Kidney tubule cell (primary cell): ENCODE results near the gene CNPY3.
A peak's percentile ranks its signal among the peaks of the same experiment; 100 is the strongest.
"Not testable (repeated sequence)": the region's sequence is repeated elsewhere in the genome, so short reads cannot be mapped to it uniquely, and the experiment has no call there.

Experiments
- DNase-seq: peaks from one replicate; pipeline ENCODE4 v3.0.0-alpha.2; 2018; ENCODE audit warnings: low spot score

CNPY3 gene

DNA sequence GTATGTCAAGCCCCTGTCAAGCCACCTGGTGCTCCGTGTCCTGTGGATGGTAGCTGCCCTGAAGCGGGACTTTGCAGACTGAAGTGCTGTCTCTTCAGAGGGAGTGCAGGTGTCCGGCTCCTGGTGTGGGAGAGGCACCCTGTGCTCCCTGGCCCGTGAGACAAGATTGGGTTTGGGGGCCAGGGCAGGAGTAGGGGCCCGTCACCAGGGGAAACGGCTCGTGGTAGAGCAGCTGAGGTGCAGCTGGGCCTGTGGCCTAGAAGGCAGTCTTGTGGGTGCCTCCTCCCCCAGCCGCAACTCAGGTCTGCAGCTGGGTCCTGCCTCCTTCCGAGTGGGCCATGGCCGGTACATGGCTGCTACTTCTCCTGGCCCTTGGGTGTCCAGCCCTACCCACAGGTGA is 13.5 kb upstream of the CNPY3 start, which contains the start of gene PTCRA:
Gene PTCRA (plus strand): TSS at position 322 of the 400 bp plus-strand sequence. CDS start 17 bp downstream, at position 339.
- no peak for DNase-seq

DNA sequence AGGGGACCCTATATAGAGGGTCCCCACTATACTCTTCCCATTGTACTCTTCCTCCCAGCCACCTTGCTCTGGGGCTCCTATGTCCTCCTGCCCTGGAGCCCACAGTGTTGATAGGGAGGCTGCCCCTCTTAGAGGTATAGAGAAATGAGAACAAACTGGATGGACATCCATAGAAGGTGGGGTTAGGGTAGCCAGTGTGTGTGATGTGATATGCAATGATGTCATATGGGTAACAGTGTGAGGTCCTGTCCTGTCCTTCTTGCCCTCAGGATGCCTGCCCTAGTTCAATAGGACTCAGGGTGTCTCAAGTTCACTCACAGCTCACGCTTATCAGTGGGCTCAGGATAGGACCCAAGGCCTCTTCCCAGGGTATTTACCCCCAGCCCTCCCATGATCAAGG is 13.0 kb upstream of the CNPY3 start:
- DNase-seq = no peak

DNA sequence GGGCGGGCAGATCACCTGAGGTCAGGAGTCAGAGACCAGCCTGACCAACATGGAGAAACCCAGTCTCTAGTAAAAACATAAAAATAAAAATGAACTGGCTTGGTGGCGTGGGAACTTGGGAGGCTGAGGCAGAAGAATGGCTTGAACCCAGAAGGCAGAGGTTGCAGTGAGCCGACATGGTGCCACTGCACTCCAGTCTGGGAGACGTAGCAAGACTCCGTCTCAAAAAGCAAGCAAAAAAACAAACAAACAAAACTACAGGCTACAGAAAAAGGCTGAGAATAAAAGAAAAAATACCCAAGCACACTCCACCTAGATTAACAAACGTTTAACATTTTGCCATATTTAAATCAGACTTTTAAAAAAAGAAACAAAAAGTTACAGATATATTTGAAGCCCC is 7.5 kb upstream of the CNPY3 start:
- no peak for DNase-seq

DNA sequence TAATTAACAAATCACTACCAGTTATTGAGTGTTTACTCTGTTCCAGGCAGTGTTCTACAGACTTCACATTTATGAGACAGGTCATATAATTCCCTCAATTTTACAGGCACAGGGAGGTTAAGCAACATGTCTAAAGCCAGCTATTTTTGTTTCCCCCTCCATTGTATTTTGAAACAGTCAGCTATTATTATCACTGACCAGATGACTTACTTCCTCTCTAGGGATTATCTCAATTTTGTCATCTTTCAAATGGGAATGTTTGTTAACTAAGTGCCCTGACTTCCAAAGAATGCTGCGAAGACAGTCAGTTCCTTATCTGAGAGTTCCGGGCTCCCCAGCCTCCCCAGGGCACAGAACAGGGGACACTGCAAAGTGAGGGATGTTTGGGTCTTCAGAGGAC is 5.6 kb upstream of the CNPY3 start:
- no peak for DNase-seq

DNA sequence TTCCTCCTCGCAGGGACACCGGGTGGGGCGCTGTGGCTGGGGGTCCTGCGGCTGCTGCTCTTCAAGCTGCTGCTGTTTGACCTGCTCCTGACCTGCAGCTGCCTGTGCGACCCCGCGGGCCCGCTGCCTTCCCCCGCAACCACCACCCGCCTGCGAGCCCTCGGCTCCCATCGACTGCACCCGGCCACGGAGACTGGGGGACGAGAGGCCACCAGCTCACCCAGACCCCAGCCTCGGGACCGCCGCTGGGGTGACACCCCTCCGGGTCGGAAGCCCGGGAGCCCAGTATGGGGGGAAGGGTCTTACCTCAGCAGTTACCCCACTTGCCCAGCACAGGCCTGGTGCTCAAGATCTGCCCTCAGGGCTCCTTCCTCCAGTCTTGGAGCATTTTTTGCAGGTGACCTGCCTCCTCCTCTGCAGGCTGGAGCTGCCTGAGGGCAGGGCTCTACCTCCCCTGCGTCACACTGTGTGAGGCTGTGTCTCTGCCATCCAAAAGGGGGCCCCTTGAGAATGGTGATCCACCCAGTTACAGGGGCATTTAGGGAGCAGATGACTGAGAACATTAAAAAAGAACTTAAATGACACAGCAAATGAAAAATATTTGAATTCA is 3.9 kb upstream of the CNPY3 start:
- no peak for DNase-seq

DNA sequence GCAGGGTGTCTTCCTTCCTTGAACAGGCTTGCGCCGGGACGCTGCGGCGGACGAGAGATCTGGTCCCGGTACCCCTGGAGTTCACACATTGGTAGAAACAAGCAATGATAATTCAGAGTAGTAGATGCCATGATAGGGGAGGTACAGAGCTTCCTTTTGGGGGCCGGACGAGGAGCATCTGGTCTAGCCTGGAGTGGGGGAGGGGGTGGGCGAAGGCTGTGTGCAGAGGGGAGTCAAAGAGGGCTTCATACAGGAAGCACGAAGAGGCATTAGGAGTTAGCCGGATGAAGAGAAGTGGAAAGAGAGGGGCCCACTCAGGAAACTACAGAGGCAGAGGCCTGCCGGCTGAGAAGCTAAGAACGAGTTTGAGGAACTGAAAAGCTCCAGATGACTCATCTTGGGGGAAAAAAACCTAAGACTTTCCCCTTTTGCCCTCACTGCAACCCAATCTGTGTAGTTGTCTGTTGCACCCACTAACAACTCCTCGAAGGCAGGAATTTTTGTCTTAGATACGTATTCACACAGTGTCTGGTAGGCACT is 611 bp downstream of the CNPY3 start:
- peak; percentile 70 for DNase-seq

DNA sequence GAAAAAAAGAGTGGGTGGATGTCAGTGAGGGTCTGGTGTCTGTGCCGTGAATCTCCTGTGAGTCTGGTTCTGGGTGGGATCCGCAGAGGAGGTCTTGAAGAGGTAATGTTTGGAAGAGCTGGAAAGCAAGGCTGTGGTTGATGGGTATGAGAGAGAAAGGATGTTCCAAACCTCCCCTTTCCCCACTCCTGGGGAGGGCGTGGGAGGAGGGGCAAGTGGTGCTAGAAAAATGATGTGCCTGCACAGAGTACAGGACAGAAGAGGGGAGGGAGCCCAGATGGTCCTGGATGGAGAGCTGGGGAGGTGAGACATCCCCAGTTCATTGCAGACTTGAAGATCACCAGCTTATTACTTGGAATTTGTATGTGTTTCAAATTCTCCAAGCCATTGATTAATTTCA is 3.1 kb downstream of the CNPY3 start:
- no peak for DNase-seq

DNA sequence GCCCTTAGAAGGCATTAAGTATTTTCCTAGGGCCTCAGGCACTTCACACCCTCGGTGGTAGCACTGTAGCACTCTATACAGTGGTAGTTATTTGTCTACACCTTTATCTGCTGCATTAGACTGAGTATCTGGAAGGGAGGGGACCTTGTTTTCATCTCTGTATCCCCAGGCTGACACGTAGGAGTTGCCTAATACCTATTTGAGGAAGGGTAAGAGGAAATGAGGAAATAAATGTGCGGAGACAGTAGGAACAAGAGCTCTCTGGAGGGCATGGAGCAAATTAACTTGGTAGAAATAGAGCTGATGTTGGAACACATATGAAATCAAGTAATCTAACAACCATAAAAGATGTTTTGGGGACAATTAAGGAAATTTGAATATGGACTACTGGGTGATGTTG is 3.9 kb downstream of the CNPY3 start:
- DNase-seq = no peak

DNA sequence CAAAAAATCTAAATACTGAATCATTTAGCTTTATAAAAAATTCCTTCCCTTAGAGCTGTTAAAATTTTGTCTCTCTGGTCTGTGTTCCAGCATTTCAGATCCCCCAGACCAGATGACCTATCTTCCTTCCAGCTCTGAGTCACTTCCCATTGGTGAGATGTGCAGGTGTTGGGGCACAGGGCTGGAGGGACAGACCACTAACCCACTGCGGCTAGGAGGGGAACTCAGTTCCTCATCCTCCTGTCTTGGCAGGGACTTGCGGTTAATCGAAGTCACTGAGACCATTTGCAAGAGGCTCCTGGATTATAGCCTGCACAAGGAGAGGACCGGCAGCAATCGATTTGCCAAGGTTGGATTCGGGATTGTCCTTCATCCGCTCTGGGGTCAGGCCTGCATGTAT is 6.0 kb downstream of the CNPY3 start:
- DNase-seq = no peak

DNA sequence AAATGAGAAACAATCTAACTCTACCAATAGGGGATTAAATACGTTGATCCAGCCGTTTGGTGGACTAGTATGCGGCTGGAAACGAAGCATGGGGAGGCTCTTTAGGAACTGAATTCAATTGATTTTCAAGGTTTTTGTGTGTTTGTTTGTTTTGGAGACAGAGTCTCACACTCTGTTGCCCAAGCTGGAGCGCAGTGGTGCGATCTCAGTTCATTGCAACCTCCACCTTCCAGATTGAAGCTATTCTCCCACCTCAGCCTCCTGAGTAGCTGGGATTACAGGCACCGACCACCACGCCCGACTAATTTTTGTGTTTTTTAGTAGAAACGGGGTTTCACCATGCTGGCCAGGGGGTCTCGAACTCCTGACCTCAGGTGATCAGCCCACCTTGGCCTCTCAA is 7.1 kb downstream of the CNPY3 start:
- DNase-seq = no peak

DNA sequence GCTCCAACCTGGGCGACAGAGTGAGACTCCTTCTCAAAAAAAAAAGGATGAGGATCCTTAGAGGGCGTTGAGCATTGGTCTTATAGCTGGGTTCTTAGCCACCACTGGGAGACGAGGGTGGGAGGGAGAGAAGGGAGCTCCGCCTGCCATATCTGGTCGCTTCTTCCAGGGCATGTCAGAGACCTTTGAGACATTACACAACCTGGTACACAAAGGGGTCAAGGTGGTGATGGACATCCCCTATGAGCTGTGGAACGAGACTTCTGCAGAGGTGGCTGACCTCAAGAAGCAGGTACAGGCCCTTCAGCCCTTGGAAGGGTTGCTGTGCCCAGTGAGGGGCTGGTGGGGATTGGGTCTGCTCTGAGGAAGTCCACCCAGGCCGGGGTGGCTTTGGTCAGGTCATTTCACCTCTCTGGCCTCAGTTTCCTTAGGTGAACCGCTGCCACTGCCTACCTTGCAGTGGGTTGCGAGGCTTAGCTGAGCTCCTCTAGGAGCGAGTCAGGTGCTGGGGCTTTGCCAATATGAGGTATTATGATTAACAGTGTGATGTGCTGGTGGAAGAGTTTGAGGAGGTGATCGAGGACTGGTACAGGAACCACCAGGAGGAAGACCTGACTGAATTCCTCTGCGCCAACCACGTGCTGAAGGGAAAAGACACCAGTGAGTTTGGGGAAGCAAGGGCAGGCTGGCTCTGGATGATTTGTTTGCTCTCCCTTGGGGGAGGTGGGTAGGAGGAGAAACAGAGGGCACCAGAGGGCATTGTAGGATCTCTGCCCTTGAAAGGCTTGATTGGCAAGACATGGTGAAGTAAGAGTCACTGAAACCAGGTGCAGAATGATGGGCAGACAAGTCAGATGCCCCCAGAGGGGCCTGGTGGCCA is 8.5 kb downstream of the CNPY3 start:
- DNase-seq = peak; percentile 49

DNA sequence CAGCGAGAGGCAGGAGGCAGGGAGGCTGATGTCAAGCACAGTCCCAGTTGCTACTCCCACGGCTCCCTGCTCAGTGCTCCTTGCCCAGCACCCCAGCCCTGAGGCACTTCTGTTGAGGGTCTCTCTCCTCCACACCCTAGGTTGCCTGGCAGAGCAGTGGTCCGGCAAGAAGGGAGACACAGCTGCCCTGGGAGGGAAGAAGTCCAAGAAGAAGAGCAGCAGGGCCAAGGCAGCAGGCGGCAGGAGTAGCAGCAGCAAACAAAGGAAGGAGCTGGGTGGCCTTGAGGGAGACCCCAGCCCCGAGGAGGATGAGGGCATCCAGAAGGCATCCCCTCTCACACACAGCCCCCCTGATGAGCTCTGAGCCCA is 9.1 kb downstream of the CNPY3 start:
- no peak for DNase-seq

DNA sequence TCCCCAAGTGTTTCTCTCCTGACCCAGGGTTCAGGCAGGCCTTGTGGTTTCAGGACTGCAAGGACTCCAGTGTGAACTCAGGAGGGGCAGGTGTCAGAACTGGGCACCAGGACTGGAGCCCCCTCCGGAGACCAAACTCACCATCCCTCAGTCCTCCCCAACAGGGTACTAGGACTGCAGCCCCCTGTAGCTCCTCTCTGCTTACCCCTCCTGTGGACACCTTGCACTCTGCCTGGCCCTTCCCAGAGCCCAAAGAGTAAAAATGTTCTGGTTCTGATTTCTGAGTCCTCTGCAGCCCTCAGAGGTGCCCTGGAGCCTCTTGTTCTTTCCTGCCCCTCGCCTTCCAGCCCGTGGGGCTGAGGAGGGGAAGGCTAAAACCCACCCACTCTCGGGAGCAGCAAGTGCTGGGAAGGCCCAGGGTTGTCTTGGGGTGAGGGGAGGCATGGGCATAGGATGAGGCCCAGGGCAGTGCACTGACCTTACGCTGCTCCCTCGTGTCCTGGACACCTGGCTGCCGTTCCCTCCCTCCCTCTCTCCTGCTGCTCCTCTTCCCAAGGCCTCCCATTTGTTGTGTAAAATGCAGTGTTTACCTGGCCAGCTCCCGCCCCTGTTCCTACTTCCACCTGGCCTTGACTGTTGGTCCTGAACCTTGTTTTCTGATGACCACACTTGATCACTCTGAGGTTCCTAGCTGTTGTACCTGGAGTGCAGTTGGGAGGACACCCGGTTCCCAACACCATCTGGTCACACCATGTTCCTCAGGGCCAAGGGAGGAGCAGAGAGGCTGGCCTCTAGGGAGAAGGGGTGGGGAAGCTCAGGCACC is 9.9 kb downstream of the CNPY3 start:
- DNase-seq = no peak

DNA sequence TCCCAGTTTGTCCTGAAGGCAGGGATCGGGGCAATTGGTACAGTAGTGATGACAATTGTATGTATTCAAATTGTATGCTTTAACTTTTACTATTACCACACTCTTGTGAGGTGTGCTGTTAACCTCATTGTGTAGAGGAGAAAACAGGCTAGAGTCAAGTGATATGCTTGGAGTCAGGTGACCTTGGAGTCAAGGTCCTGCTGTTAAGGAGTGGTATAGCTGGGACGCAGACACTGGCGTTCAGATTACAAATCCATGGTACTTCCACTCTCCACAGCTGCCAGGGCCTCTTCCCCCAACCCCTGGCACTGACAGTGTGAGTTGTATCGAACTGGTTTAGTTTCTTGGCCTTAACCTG is 10.5 kb downstream of the CNPY3 start:
- no peak for DNase-seq

DNA sequence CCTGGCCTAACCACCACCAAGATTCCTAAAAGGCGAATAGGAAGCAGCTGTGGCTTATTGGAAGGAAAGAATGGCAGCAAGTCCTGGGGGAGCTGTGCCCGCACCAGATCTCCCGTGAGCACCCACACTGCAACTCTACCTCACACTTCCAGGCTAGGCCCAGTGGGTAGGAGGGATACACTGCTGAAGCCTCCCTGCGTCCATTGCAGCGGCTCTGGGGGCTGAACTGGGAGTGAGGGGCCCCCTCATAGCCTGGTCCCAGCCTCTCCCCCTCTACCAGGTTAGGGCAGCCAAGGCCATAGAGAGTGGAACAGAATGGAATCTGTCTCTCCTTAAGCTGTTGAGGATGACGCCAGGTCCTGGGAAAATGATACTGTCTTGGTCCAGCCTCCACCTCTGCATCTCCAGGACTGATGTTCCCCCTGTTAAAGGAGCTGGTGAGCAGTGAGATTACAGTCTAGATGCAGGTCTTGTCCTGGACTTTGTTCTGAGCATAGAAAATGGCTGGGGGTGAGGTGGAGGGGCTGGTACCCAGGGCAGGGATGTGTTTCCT is 11.3 kb downstream of the CNPY3 start:
- no peak for DNase-seq

DNA sequence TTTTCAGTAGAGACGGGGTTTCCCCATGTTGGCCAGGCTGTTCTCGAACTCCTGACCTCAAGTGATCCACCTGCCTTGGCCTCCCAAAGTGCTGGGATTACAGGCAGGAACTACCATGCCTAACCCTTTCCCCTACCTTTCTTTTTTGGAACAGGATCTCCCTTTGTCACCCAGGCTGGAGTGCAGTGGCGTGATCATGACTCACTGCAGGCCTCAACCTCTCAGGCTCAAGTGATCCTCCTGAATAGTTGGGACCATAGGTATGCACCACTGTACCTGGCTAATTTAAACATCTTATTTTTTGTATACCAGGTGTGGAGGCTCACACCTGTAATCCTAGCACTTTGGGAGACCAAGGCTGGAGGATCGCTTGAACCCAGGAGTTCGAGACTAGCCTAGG is 12.1 kb downstream of the CNPY3 start:
- DNase-seq = not testable (repeated sequence)

DNA sequence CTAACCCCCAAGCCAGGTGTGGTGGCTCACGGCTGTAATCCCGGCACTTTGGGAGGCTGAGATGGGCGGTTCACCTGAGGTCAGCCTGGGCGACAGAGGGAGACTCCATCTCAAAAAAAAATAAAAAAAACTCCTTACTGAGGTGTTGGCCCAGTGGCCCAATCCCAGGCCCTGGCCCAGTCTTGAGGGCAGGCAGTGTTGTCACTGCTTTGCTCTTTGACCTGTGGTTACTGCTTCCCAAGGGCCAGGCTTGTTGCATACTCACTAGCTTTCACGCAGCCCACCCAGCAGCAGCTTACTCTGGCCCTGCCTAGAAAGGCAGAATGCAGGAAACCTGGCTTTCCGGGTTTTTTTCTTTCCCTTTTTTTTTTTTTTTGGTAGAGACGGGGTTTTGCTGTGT is 13.2 kb downstream of the CNPY3 start:
- DNase-seq = no peak

DNA sequence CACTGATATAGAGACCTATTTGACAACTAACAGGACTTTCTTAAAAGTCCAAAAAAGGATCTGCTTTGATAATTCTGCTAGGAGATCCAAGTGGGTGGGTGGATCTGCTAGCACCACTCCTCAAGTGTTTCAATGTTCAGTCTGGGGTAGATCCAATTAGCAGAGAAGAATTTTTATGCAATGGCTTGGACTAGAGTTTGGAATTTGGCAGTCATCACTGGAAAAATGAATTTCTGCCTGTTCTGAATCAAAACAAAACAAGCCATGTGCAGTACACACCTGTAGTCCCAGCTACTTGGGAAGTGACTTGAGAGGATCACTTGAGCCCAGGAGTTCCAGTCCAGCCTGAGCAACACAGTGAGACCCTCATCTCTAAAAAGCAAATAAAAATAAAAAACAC is 18.7 kb downstream of the CNPY3 start:
- DNase-seq = no peak

DNA sequence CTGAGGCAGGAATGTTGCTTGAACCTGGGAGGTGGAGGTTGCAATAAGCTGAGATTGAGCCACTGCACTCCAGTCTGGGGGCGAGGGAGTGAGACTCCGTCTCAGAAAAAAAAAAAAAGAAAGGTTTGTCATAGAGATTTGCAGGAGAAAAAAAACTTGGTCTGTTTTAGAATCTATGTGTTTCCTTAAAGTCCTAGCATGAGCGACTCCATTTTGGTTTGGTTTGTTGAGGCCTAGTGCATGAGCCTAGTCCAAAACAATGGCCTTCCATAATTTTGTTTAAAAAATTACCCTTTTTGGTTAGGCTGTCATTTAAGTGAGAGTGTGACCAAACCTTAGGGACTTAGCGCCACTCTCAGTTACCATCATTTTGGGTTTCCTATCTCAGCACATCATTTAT is 23.1 kb downstream of the CNPY3 start:
- DNase-seq = no peak

DNA sequence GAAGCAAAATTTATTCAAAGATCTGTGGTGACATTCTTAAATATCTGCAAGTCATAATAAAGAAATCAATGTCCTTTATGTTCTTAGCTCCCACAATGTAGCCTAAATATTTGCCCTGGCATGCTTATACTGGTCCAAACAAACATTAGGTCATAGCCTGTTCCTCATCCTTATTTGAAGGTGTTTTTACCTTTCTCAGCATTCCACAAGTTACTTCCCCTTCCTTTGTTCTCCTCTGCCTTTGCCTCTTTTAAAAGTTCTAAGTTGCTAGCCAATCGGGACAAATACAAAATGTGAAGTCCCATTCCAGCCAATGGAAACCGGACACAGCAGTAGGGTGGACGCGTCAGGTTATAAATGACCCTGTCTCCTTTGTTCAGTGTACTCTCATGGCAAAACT is 25.1 kb downstream of the CNPY3 start:
- not testable (repeated sequence) for DNase-seq

DNA sequence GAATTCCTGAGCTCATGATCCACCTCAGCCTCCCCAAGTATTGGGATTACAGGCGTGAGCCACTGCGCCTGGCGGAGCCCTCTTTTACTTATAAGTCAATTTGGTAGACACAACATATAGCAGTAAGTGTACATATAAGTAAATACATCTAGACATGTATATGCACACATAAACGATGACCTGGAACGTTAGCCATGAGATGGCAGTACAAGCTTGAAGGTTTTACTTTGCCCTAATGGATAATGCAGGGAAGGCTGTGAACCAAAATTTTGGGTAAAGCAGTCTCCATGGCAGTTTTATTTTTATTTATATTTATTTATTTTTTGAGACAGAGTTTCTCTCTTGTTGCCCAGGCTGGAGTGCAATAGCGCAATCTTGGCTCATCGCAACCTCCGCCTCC is 28.8 kb downstream of the CNPY3 start:
- DNase-seq = no peak

DNA sequence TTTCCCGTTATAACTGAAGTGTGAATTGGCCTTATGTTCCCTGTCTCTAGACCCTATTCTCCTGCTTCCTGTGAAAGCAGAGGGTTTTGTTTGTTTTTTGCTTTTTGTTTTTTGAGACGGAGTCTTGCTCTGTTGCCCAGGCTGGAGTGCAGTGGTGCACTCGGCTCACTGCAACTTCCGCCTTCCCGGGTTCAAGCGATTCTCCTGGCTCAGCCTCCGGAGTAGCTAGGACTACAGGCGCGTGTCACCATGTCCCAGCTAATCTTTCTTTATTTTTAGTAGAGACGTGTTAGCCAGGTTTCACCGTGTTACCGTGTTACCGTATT is 30.6 kb downstream of the CNPY3 start:
- DNase-seq = no peak
